Measurements from ENCODE around the gene PERM1. TPM values are rescaled to one million over a fixed set of nuclear protein-coding genes. Genes with fewer than 3 reads are reported as not detected.
"Not testable (repeated sequence)": the region's sequence is repeated elsewhere in the genome, so short reads cannot be mapped to it uniquely, and the experiment has no call there.

PERM1 gene
- total RNA-seq, 1 donor from 2014 or later = not detected

GRCh38 chr1:995665-996633 is 14.1 kb upstream of the PERM1 start:
- H3K4me1 Mint-ChIP-seq (ENCODE audit: low read depth) = peaks cover 4% of the 10 kb centered on the region
- H3K4me3 Mint-ChIP-seq (ENCODE audit: low read depth) = peak overlapping the region; percentile 46
- H3K36me3 Mint-ChIP-seq (ENCODE audit: insufficient read depth) = peaks cover 4% of the 10 kb centered on the region
- H3K9me3 Mint-ChIP-seq (ENCODE audit: low read depth) = peaks cover 8% of the 10 kb centered on the region
- no peak overlapping the region for H3K27ac Mint-ChIP-seq
- TF ChIP-seq CTCF (IDR thresholded peaks at IDR 0.05; ENCODE audit: unreplicated experiment) = no peak
- H3K27me3 Mint-ChIP-seq = peaks cover 24% of the 10 kb centered on the region
- DNase-seq (ENCODE audit: low spot score, unreplicated experiment) = peak; percentile 14

GRCh38 chr1:994546-994945 is 12.7 kb upstream of the PERM1 start:
- not testable (repeated sequence) for H3K9me3 Mint-ChIP-seq (ENCODE audit: low read depth); H3K4me1 Mint-ChIP-seq (ENCODE audit: low read depth); H3K36me3 Mint-ChIP-seq (ENCODE audit: insufficient read depth); DNase-seq (ENCODE audit: low spot score, unreplicated experiment); H3K27ac Mint-ChIP-seq; H3K4me3 Mint-ChIP-seq (ENCODE audit: low read depth)
- peaks cover 30% of the 10 kb centered on the region for H3K27me3 Mint-ChIP-seq

- H3K27ac Mint-ChIP-seq = no peak overlapping the region
- H3K4me1 Mint-ChIP-seq (ENCODE audit: low read depth) = peaks cover 3% of the 10 kb centered on the region
- no peak for DNase-seq (ENCODE audit: low spot score, unreplicated experiment)
- peaks cover 15% of the 10 kb centered on the region for H3K9me3 Mint-ChIP-seq (ENCODE audit: low read depth)
- peaks cover 7% of the 10 kb centered on the region for H3K36me3 Mint-ChIP-seq (ENCODE audit: insufficient read depth)
- H3K27me3 Mint-ChIP-seq = peaks cover 40% of the 10 kb centered on the region
- no peak for TF ChIP-seq CTCF (IDR thresholded peaks at IDR 0.05; ENCODE audit: unreplicated experiment)
- H3K4me3 Mint-ChIP-seq (ENCODE audit: low read depth) = no peak overlapping the region
Observed at GRCh38 chr1:993379-993995, 11.6 kb upstream of the PERM1 start.

GRCh38 chr1:992362-992761 is 10.5 kb upstream of the PERM1 start:
- H3K4me3 Mint-ChIP-seq (ENCODE audit: low read depth) = no peak overlapping the region
- peaks cover 18% of the 10 kb centered on the region for H3K9me3 Mint-ChIP-seq (ENCODE audit: low read depth)
- peaks cover 7% of the 10 kb centered on the region for H3K36me3 Mint-ChIP-seq (ENCODE audit: insufficient read depth)
- H3K27me3 Mint-ChIP-seq = peaks cover 47% of the 10 kb centered on the region
- no peak for DNase-seq (ENCODE audit: low spot score, unreplicated experiment)
- H3K4me1 Mint-ChIP-seq (ENCODE audit: low read depth) = peaks cover 3% of the 10 kb centered on the region
- no peak overlapping the region for H3K27ac Mint-ChIP-seq
- no peak for TF ChIP-seq CTCF (IDR thresholded peaks at IDR 0.05; ENCODE audit: unreplicated experiment)

- Mint-ChIP-seq H3K36me3 (ENCODE audit: insufficient read depth) (peaks cover 7% of the 10 kb centered on the region), H3K4me3 (ENCODE audit: low read depth) (no peak overlapping the region), H3K27ac (no peak overlapping the region), H3K27me3 (peaks cover 45% of the 10 kb centered on the region), H3K4me1 (ENCODE audit: low read depth) (peaks cover 3% of the 10 kb centered on the region), H3K9me3 (ENCODE audit: low read depth) (peaks cover 18% of the 10 kb centered on the region)
- no peak for DNase-seq (ENCODE audit: low spot score, unreplicated experiment)
- TF ChIP-seq CTCF (IDR thresholded peaks at IDR 0.05; ENCODE audit: unreplicated experiment) = no peak
Observed at GRCh38 chr1:991895-992294, 10.0 kb upstream of the PERM1 start.

- not testable (repeated sequence) for H3K4me1 Mint-ChIP-seq (ENCODE audit: low read depth); DNase-seq (ENCODE audit: low spot score, unreplicated experiment); H3K36me3 Mint-ChIP-seq (ENCODE audit: insufficient read depth); H3K4me3 Mint-ChIP-seq (ENCODE audit: low read depth); H3K27ac Mint-ChIP-seq
- Mint-ChIP-seq H3K9me3 (ENCODE audit: low read depth) (peaks cover 18% of the 10 kb centered on the region), H3K27me3 (peaks cover 48% of the 10 kb centered on the region)
Observed at GRCh38 chr1:991275-991674, 9.4 kb upstream of the PERM1 start.

GRCh38 chr1:988061-988460 is 6.2 kb upstream of the PERM1 start:
- H3K27ac Mint-ChIP-seq; DNase-seq (ENCODE audit: low spot score, unreplicated experiment); H3K4me3 Mint-ChIP-seq (ENCODE audit: low read depth); H3K4me1 Mint-ChIP-seq (ENCODE audit: low read depth); H3K36me3 Mint-ChIP-seq (ENCODE audit: insufficient read depth): not testable (repeated sequence)
- peaks cover 18% of the 10 kb centered on the region for H3K9me3 Mint-ChIP-seq (ENCODE audit: low read depth)
- H3K27me3 Mint-ChIP-seq = peaks cover 57% of the 10 kb centered on the region
